Activated naive CD4-positive, alpha-beta T cell treated with anti-CD3 and anti-CD28 coated beads, Interleukin-2, amount 50 U/mL, for 24 hours (primary cell): ENCODE results near the gene INSYN1.

Source experiments
- H3K27ac Mint-ChIP-seq: one replicate; pipeline ENCODE4 v1.8.0; 2021; ENCODE audit warnings: mild to moderate bottlenecking, mixed read lengths
- H3K27me3 Mint-ChIP-seq: one replicate; pipeline ENCODE4 v1.8.0; 2021; ENCODE audit warnings: mixed read lengths
- H3K36me3 Mint-ChIP-seq: one replicate; pipeline ENCODE4 v1.8.0; 2021; ENCODE audit warnings: mixed read lengths
- H3K4me1 Mint-ChIP-seq: one replicate; pipeline ENCODE4 v1.8.0; 2021; ENCODE audit warnings: mixed read lengths
- H3K4me3 Mint-ChIP-seq: one replicate; pipeline ENCODE4 v1.8.0; 2021; ENCODE audit warnings: mild to moderate bottlenecking, mixed read lengths
- H3K9me3 Mint-ChIP-seq: one replicate; pipeline ENCODE4 v1.8.0; 2021; ENCODE audit warnings: mixed read lengths

INSYN1 gene

DNA sequence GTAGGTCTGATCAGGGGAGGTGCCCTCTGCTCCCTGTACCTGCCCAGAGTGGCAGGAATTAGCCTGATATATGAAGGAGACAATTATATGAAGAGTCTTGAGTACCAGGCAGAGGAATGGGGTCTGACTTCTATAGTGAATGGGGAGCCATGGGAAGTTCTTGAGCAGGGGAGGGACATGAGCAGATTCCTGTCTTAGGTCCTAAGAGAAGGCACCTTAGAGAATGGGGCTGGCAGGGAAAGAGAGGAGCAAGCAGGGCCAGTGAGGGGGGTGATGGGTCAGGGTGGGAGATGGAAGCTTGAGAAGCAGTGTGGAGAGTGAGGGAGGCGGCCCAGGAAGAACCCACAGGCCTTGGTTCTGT is 56.5 kb downstream of the INSYN1 start:
- Mint-ChIP-seq H3K4me1 (peaks cover 23% of the 10 kb centered on the region), H3K36me3 (no peaks in the 10 kb centered on the region), H3K9me3 (no peaks in the 10 kb centered on the region), H3K4me3 (peak overlapping the region; percentile 62), H3K27ac (peak overlapping the region; percentile 68), H3K27me3 (peaks cover 29% of the 10 kb centered on the region)

- H3K27ac Mint-ChIP-seq = peak overlapping the region; percentile 68
Observed at GRCh38 chr15:73695773-73696640, 57.1 kb downstream of the INSYN1 start.

GRCh38 chr15:73694419-73694818 is 58.7 kb downstream of the INSYN1 start:
- Mint-ChIP-seq H3K27ac (no peak overlapping the region), H3K27me3 (peaks cover 24% of the 10 kb centered on the region), H3K9me3 (no peaks in the 10 kb centered on the region), H3K4me1 (peaks cover 19% of the 10 kb centered on the region), H3K4me3 (no peak overlapping the region), H3K36me3 (no peaks in the 10 kb centered on the region)

More at GRCh38 chr15:73695773-73696640, 57.1 kb downstream of the INSYN1 start:
- H3K27me3 Mint-ChIP-seq = peaks cover 29% of the 10 kb centered on the region
- H3K4me1 Mint-ChIP-seq = peaks cover 23% of the 10 kb centered on the region
- H3K36me3 Mint-ChIP-seq = no peaks in the 10 kb centered on the region
- no peak overlapping the region for H3K4me3 Mint-ChIP-seq
- H3K9me3 Mint-ChIP-seq = no peaks in the 10 kb centered on the region

GRCh38 chr15:73691396-73691795 is 61.8 kb downstream of the INSYN1 start:
- Mint-ChIP-seq H3K27ac (no peak overlapping the region), H3K4me3 (no peak overlapping the region), H3K27me3 (peaks cover 27% of the 10 kb centered on the region), H3K4me1 (peaks cover 2% of the 10 kb centered on the region), H3K9me3 (no peaks in the 10 kb centered on the region), H3K36me3 (no peaks in the 10 kb centered on the region)

DNA sequence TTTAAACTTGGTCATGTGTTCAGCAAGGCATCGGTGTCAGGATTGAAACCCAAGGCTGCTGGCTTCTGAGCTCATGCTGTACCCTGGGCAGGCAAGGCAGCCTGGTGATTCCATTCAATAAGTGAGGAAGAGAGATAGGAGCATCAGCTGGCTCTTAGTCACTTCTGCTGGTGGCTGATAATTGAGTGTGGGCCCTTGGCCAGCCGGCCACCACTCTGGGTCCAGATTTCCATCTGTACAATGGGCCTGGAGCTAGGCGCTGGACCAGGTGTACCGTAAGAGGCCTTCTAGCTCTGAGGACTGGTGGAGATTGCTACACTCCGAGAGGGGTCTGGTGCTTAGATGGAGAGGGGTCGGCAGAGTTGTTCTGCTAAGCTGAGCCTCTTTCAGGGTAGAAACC is 64.7 kb downstream of the INSYN1 start:
- H3K9me3 Mint-ChIP-seq = no peaks in the 10 kb centered on the region
- no peaks in the 10 kb centered on the region for H3K36me3 Mint-ChIP-seq
- H3K4me1 Mint-ChIP-seq = peaks cover 10% of the 10 kb centered on the region
- peaks cover 25% of the 10 kb centered on the region for H3K27me3 Mint-ChIP-seq
- H3K4me3 Mint-ChIP-seq = no peak overlapping the region
- H3K27ac Mint-ChIP-seq = no peak overlapping the region

DNA sequence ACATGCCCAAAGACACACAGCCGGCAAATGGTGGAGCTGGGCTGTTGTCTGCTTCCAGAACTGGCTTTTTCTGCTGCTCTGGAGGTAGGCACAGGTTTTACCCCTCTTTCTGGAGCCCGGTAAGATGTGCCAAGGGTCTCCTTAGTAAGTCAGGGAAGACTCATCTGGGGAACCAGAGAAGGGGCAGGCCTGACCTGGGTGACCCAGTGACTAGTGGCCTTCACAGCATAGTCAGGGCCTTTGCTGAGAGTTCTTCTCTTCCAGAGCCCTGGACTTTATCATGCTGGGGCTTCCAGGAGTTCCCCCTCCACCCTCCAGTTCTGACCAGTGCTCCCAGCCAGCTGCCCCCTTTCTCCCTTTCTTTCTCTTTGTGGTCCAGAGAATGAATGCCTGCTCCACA is 65.8 kb downstream of the INSYN1 start:
- Mint-ChIP-seq H3K9me3 (no peaks in the 10 kb centered on the region), H3K36me3 (no peaks in the 10 kb centered on the region), H3K4me1 (peaks cover 15% of the 10 kb centered on the region), H3K27me3 (peaks cover 30% of the 10 kb centered on the region), H3K27ac (no peak overlapping the region), H3K4me3 (no peak overlapping the region)

GRCh38 chr15:73686781-73687256 is 66.3 kb downstream of the INSYN1 start:
- Mint-ChIP-seq H3K4me3 (no peak overlapping the region), H3K27me3 (peaks cover 33% of the 10 kb centered on the region), H3K9me3 (no peaks in the 10 kb centered on the region), H3K36me3 (no peaks in the 10 kb centered on the region), H3K4me1 (peaks cover 15% of the 10 kb centered on the region), H3K27ac (peak overlapping the region; percentile 26)

DNA sequence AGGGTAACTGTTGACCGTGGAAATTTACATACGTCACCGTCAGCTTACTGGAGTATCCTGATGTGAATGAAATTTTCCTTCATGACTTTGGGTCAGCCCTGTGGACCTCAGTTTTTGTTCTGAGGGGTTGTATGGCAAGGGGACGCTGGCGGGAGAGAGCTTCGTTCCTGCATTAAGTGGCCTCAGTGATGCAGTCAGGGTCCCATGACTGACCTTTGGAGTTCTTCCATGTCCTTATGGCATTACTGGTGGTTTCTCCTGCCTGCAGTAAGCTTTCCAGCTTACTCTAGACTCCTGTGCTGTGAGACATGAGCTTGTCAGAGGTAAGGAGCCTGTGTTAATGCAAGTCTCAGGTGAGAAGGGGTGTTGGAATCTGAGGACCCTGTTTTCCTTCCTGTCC is 67.2 kb downstream of the INSYN1 start:
- Mint-ChIP-seq H3K27me3 (peaks cover 35% of the 10 kb centered on the region), H3K9me3 (no peaks in the 10 kb centered on the region), H3K27ac (no peak overlapping the region), H3K4me3 (no peak overlapping the region), H3K4me1 (peaks cover 19% of the 10 kb centered on the region), H3K36me3 (no peaks in the 10 kb centered on the region)
